Endothelial cell of umbilical vein (primary cell): ENCODE results near the gene RELCH. TPM values are rescaled to one million over a fixed set of nuclear protein-coding genes. Genes with fewer than 3 reads are reported as not detected.
A peak's percentile ranks its signal among the peaks of the same experiment; 100 is the strongest.

Source experiments
- BruUV-seq: library from RNA; stranded (reverse); fragments of 400-500 nt; replicated peaks from 2 replicates; lab custom pipeline; 2021; lab: Mats Ljungman, UMichigan
- CTCF ChIA-PET: fragments of 300-600, 350-600 bp; sonication (Branson Sonifier 250); formaldehyde crosslinking; loops from one replicate; lab custom pipeline; 2021; ENCODE audit warnings: antibody characterized with exemption, inconsistent platforms; lab: Charles Lee
- POLR2A ChIA-PET: fragments of 300-600, 350-600 bp; sonication (Branson Sonifier 250); formaldehyde crosslinking; loops from one replicate; lab custom pipeline; 2021; ENCODE audit warnings: antibody characterized with exemption, inconsistent platforms; lab: Charles Lee
- DNase-seq: peaks from one replicate; pipeline ENCODE4 v3.0.0-alpha.2; 2011; ENCODE audit warnings: low read depth, low spot score
- FAIRE-seq: peaks from 2 replicates; lab custom pipeline; 2011; peaks lifted over from hg19 to GRCh38; lab: Jason Lieb, UNC
- H2AFZ ChIP-seq: 2 replicates; pipeline ENCODE4 v1.6.0; 2012; ENCODE audit warnings: low read depth, low read length, control low read depth, inconsistent platforms
- H3K27ac ChIP-seq: 2 replicates; pipeline ENCODE4 v1.5.1; 2011; ENCODE audit warnings: low read depth, mild to moderate bottlenecking, control low read depth, low read length, moderate library complexity; ENCODE audit not compliant: insufficient read depth
- H3K27me3 ChIP-seq, 2 experiments: 2 replicates each; pipeline versions ENCODE4 v1.6.0 to v1.6.1; 2011; ENCODE audit warnings: low read length in 2 of 2, mixed read lengths in 1 of 2; ENCODE audit not compliant: control insufficient read depth in 2 of 2, insufficient read depth in 2 of 2
- H3K36me3 ChIP-seq, 2 experiments: 2 replicates in 1 of 2; 3 replicates in 1 of 2; pipeline ENCODE4 v1.5.1; 2011; ENCODE audit warnings: low read length in 2 of 2, mild to moderate bottlenecking in 1 of 2, moderate library complexity in 1 of 2; ENCODE audit not compliant: control insufficient read depth in 2 of 2, insufficient read depth in 2 of 2; ENCODE audit errors: extremely low read depth in 1 of 2
- H3K4me1 ChIP-seq: 3 replicates; pipeline ENCODE4 v1.5.1; 2011; ENCODE audit warnings: mild to moderate bottlenecking, low read length; ENCODE audit not compliant: control insufficient read depth, insufficient read depth; ENCODE audit errors: extremely low read depth
- H3K4me2 ChIP-seq: 2 replicates; pipeline ENCODE4 v1.6.1; 2011; ENCODE audit warnings: low read length, control low read depth, mixed read lengths; ENCODE audit not compliant: insufficient read depth
- H3K4me3 ChIP-seq, 3 experiments: fragments of 200-600 bp in 1 of 3; sonication (generic), shearing (Covaris generic) in 1 of 3; replicated peaks in 1 of 3; 2 replicates each; pipeline ENCODE4 v1.5.1; 2011 to 2016; ENCODE audit warnings: control low read depth in 3 of 3, low read length in 3 of 3, mild to moderate bottlenecking in 2 of 3, inconsistent platforms in 1 of 3, low read depth in 1 of 3, moderate library complexity in 1 of 3; ENCODE audit not compliant: insufficient read depth in 1 of 3
- H3K79me2 ChIP-seq: 2 replicates; pipeline ENCODE4 v1.6.0; 2012; ENCODE audit warnings: low read length, inconsistent platforms; ENCODE audit not compliant: control insufficient read depth, insufficient read depth
- H3K9ac ChIP-seq: replicated peaks from 2 replicates; pipeline ENCODE3; 2011; ENCODE audit warnings: low read length, control low read depth; ENCODE audit not compliant: insufficient read depth; ENCODE audit errors: extremely low read depth
- H3K9me1 ChIP-seq: replicated peaks from 3 replicates; pipeline ENCODE4 v1.6.0; 2011; ENCODE audit warnings: mild to moderate bottlenecking, low read length; ENCODE audit not compliant: control insufficient read depth, insufficient read depth; ENCODE audit errors: extremely low read depth
- H3K9me3 ChIP-seq: replicated peaks from 2 replicates; pipeline ENCODE4 v1.5.1; 2012; ENCODE audit warnings: low read length, inconsistent platforms; ENCODE audit not compliant: control insufficient read depth, insufficient read depth
- H4K20me1 ChIP-seq: replicated peaks from 2 replicates; pipeline ENCODE3; 2011; ENCODE audit warnings: mild to moderate bottlenecking, low read length; ENCODE audit not compliant: control insufficient read depth, insufficient read depth; ENCODE audit errors: extremely low read depth
- EZH2 ChIP-seq: IDR thresholded peaks from 2 replicates; pipeline ENCODE4 v1.6.1; 2012; ENCODE audit warnings: borderline replicate concordance, low read depth, mild to moderate bottlenecking, moderate library complexity, low read length, inconsistent platforms; ENCODE audit not compliant: severe bottlenecking
- FOS ChIP-seq: IDR thresholded peaks from 2 replicates; pipeline ENCODE4 v1.6.1; 2011; ENCODE audit warnings: mild to moderate bottlenecking, low read length, moderate library complexity, borderline replicate concordance; ENCODE audit not compliant: insufficient read depth
- GATA2 ChIP-seq: IDR thresholded peaks from 2 replicates; pipeline ENCODE4 v1.7.0; 2011; ENCODE audit warnings: low read depth, mild to moderate bottlenecking, moderate library complexity, mixed read lengths, low read length; ENCODE audit not compliant: insufficient read length, insufficient read depth
- JUN ChIP-seq: IDR thresholded peaks from 2 replicates; pipeline ENCODE4 v1.6.1; 2011; ENCODE audit warnings: borderline replicate concordance, low read depth; ENCODE audit not compliant: insufficient read length, insufficient read depth
- MYC ChIP-seq: IDR thresholded peaks from one replicate; pipeline ENCODE4 v1.6.1; 2011; ENCODE audit warnings: mild to moderate bottlenecking, low read depth, low read length
- POLR2A ChIP-seq: IDR thresholded peaks from 2 replicates; pipeline ENCODE4 v1.6.1; 2012; ENCODE audit warnings: low read depth, mild to moderate bottlenecking, control low read depth, low read length
- POLR2AphosphoS5 ChIP-seq: IDR thresholded peaks from 2 replicates; pipeline ENCODE4 v1.6.1; 2012; ENCODE audit warnings: low read depth, mild to moderate bottlenecking, control low read depth, low read length, moderate library complexity; ENCODE audit not compliant: insufficient read depth
- dilution Hi-C: fragments of 300-500 bp; cut with MboI; formaldehyde crosslinking; loops from one replicate; pipeline ENCODE4 v1.15.0; 2019; ENCODE audit warnings: low sequenced_read_pairs; ENCODE audit not compliant: extremely low pct_ligation_motif_present
- intact Hi-C: fragments of 100-400 bp; cut with micrococcal nuclease; formaldehyde crosslinking; loops from one replicate; pipeline ENCODE4 v1.10.0; 2022
- polyA plus RNA-seq, 4 experiments: library from polyadenylated mRNA; depleted of rRNA in 3 of 4; stranded (reverse) in 3 of 4; unstranded in 1 of 4; fragments of >200 nt; gene quantifications; 2 replicates each; pipeline versions ENCODE4 v1.2.1 to v1.2.3, GENCODE V29; 2011 to 2012; ENCODE audit warnings: missing spikeins in 1 of 4
- total RNA-seq: library from RNA; stranded (reverse); gene quantifications from 2 replicates; pipeline ENCODE4 v1.2.3, GENCODE V29; 2021
- TF ChIP-seq, protein P1 (sequence below), 2 donors: IDR thresholded peaks; 1 replicate in 1 of 2; 2 replicates in 1 of 2; pipeline ENCODE4 v1.5.1; 2011; ENCODE audit warnings: low read length in 2 of 2, mild to moderate bottlenecking in 2 of 2, moderate library complexity in 2 of 2, control low read depth in 1 of 2, inconsistent platforms in 1 of 2, low read depth in 1 of 2; ENCODE audit not compliant: insufficient read depth in 1 of 2; ENCODE audit errors: extremely low read depth in 1 of 2
- TF ChIP-seq, protein P2 (sequence below): IDR thresholded peaks from 2 replicates; pipeline ENCODE4 v1.6.1; 2011; ENCODE audit not compliant: insufficient read depth, insufficient read length

RELCH gene
- total and polyA plus RNA-seq, 2 donors (not counting 3 experiments of a cell fraction or from before 2014, with no cell fraction given): 6.6 to 25.2 TPM

- intact Hi-C loops: loop anchor here (5.0 to 10.0 kb wide), 2 partner anchors 50 to 728 kb away; no protein-coding TSS in a partner anchor
- ChIA-PET CTCF (interaction anchor here (0.7 to 2.4 kb wide), 8 partner anchors 12 to 251 kb away, joined by 3 to 12 read pairs (median 4); no protein-coding TSS in a partner anchor), POLR2A (no interaction called here)
- H3K27me3 ChIP-seq: no peaks in the 10 kb centered on the region
- no peaks in the 10 kb centered on the region for H4K20me1 ChIP-seq
- H3K4me1 ChIP-seq: peaks cover 76% of the 10 kb centered on the region
- peak overlapping the region; percentile 29 for H3K27ac ChIP-seq
- H2AFZ ChIP-seq: no peak overlapping the region
- no peaks in the 10 kb centered on the region for H3K36me3 ChIP-seq
- dilution Hi-C loops: no loop called here
- H3K79me2 ChIP-seq: no peaks in the 10 kb centered on the region
- TF ChIP-seq POLR2AphosphoS5 (no peak), GATA2 (no peak), POLR2A (no peak), MYC (no peak), FOS (no peak), EZH2 (no peak), JUN (no peak)
- TF ChIP-seq, protein P1, sequence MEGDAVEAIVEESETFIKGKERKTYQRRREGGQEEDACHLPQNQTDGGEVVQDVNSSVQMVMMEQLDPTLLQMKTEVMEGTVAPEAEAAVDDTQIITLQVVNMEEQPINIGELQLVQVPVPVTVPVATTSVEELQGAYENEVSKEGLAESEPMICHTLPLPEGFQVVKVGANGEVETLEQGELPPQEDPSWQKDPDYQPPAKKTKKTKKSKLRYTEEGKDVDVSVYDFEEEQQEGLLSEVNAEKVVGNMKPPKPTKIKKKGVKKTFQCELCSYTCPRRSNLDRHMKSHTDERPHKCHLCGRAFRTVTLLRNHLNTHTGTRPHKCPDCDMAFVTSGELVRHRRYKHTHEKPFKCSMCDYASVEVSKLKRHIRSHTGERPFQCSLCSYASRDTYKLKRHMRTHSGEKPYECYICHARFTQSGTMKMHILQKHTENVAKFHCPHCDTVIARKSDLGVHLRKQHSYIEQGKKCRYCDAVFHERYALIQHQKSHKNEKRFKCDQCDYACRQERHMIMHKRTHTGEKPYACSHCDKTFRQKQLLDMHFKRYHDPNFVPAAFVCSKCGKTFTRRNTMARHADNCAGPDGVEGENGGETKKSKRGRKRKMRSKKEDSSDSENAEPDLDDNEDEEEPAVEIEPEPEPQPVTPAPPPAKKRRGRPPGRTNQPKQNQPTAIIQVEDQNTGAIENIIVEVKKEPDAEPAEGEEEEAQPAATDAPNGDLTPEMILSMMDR (IDR thresholded peaks at IDR 0.05; ENCODE audit: extremely low read depth in 1 of 2, insufficient read depth in 1 of 2, low read depth in 1 of 2, low read length in 2 of 2): no peak
- TF ChIP-seq, protein P2, sequence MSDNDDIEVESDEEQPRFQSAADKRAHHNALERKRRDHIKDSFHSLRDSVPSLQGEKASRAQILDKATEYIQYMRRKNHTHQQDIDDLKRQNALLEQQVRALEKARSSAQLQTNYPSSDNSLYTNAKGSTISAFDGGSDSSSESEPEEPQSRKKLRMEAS: no peak
- H3K4me2 ChIP-seq: peak overlapping the region; percentile 16
- H3K9ac ChIP-seq: no peak overlapping the region
- FAIRE-seq (no peak), DNase-seq (peak; percentile 35)
- no TSS peak for BruUV-seq
- no peaks in the 10 kb centered on the region for H3K9me3 ChIP-seq
- H3K4me3 ChIP-seq: no peak overlapping the region
- no peaks in the 10 kb centered on the region for H3K9me1 ChIP-seq
These were observed 145.4 kb downstream of the RELCH start for GRCh38 chr18:62332431-62332830.
